ENCODE measurements around the gene VPS36. TPM values are rescaled to one million over a fixed set of nuclear protein-coding genes. Genes with fewer than 3 reads are reported as not detected.

VPS36 gene
- total RNA-seq, 3 donors from 2014 or later = 44.0 to 97.6 (median 65.5) TPM

- Histone ChIP-seq H3K4me3 (peak overlapping the region; percentile 67 to 94 (median 79)), H3K4me1 (no peaks in the 10 kb centered on the region), H3K27ac (peak overlapping the region; percentile 76 to 92), H3K36me3 (no peaks in the 10 kb centered on the region), H3K27me3 (no peaks in the 10 kb centered on the region), H3K9me3 (no peaks in the 10 kb centered on the region)
- no peak for DNase-seq (ENCODE audit: low spot score in 2 of 2)
- intact Hi-C loops (cut with DNase I; ENCODE audit: low total_unique reads) = no loop called here
- TF ChIP-seq POLR2A (IDR thresholded peaks at IDR 0.05) (no peak), POLR2AphosphoS5 (IDR thresholded peaks at IDR 0.05) (no peak)
- TF ChIP-seq, protein P1, sequence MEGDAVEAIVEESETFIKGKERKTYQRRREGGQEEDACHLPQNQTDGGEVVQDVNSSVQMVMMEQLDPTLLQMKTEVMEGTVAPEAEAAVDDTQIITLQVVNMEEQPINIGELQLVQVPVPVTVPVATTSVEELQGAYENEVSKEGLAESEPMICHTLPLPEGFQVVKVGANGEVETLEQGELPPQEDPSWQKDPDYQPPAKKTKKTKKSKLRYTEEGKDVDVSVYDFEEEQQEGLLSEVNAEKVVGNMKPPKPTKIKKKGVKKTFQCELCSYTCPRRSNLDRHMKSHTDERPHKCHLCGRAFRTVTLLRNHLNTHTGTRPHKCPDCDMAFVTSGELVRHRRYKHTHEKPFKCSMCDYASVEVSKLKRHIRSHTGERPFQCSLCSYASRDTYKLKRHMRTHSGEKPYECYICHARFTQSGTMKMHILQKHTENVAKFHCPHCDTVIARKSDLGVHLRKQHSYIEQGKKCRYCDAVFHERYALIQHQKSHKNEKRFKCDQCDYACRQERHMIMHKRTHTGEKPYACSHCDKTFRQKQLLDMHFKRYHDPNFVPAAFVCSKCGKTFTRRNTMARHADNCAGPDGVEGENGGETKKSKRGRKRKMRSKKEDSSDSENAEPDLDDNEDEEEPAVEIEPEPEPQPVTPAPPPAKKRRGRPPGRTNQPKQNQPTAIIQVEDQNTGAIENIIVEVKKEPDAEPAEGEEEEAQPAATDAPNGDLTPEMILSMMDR (IDR thresholded peaks at IDR 0.05) = no peak
These were observed 4.0 kb upstream of the VPS36 start for GRCh38 chr13:52454459-52454819.

DNA sequence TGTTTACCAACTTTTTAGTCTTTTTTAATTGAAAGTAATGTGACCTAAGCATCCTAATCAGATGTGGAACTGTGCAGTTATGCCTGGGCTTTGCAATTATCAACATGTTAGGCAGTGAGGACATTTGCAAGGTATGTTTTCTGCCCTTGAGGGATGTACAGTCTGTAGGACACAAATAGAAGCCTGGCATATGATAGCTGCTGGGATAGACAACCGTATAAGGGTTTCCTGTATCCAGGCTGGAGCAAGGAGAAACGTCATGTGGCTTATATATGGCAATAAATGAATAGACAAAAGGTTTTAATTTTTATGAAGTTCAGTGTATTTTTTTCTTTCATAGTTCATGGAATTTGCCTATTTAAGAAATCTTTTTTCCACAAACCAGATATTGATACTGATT lies 2.0 kb upstream of the VPS36 start:
- DNase-seq (ENCODE audit: low spot score in 2 of 2) = no peak
- Histone ChIP-seq H3K27me3 (no peaks in the 10 kb centered on the region), H3K27ac (no peak overlapping the region), H3K36me3 (no peaks in the 10 kb centered on the region), H3K9me3 (no peaks in the 10 kb centered on the region), H3K4me1 (peaks cover 0 to 12% of the 10 kb centered on the region in 2 donors), H3K4me3 (no peak overlapping the region)
- no peak for TF ChIP-seq POLR2A (IDR thresholded peaks at IDR 0.05)
- no peak for TF ChIP-seq POLR2AphosphoS5 (IDR thresholded peaks at IDR 0.05)
- TF ChIP-seq, protein P1 (IDR thresholded peaks at IDR 0.05) = no peak
- intact Hi-C loops (cut with DNase I; ENCODE audit: low total_unique reads) = no loop called here

DNA sequence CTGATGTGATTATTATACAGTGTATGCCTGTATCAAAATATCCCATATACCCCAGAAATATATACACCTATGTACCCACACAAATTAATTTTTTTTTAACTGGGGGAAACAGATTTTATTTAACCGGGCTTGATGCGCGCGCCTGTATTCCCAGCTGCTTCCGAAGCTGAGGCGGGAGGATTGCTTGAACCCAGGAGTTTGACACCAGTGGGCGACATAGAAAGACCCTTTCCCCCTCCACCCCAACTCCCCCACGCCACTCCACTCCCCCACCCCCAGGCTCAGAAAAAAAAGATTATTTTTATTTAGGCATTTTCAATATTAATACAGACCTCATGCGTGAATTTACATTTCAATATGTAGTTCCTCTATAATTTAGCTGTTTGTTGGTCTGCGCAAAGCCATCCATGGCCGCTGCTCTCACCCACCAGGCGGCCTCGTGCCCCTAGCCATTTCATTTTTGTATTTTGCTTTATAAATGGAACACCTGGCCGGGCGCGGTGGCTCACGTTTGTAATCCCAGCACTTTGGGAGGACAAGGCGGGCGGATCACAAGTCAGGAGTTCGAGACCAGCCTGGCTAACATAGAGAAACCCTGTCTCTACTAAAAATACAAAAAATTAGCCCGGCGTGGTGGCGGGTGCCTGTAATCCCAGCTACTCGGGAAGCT lies 836 bp upstream of the VPS36 start:
- H3K4me1 ChIP-seq = peaks cover 0 to 13% of the 10 kb centered on the region in 2 donors
- TF ChIP-seq POLR2A (IDR thresholded peaks at IDR 0.05) (no peak), POLR2AphosphoS5 (IDR thresholded peaks at IDR 0.05) (no peak)
- TF ChIP-seq, protein P1 (IDR thresholded peaks at IDR 0.05) = no peak
- H3K4me3 ChIP-seq = peak overlapping the region in 1 of 3 donors; percentile 90
- no peaks in the 10 kb centered on the region for H3K36me3 ChIP-seq
- H3K9me3 ChIP-seq = no peaks in the 10 kb centered on the region
- H3K27ac ChIP-seq = no peak overlapping the region
- intact Hi-C loops (cut with DNase I; ENCODE audit: low total_unique reads) = no loop called here
- H3K27me3 ChIP-seq = no peaks in the 10 kb centered on the region
- no peak for DNase-seq (ENCODE audit: low spot score in 2 of 2)

GRCh38 chr13:52450793-52451116 lies 321 bp upstream of the VPS36 start:
- intact Hi-C loops (cut with DNase I; ENCODE audit: low total_unique reads) = no loop called here
- Histone ChIP-seq H3K9me3 (no peaks in the 10 kb centered on the region), H3K4me1 (peaks cover 0 to 15% of the 10 kb centered on the region in 2 donors), H3K4me3 (peak overlapping the region; percentile 72 to 97 (median 90)), H3K27ac (peak overlapping the region; percentile 97 to 99), H3K36me3 (no peaks in the 10 kb centered on the region), H3K27me3 (no peaks in the 10 kb centered on the region)
- DNase-seq (ENCODE audit: low spot score in 2 of 2) = no peak
- no peak for TF ChIP-seq POLR2A (IDR thresholded peaks at IDR 0.05)
- no peak for TF ChIP-seq POLR2AphosphoS5 (IDR thresholded peaks at IDR 0.05)
- TF ChIP-seq, protein P1 (IDR thresholded peaks at IDR 0.05) = peak in 2 of 3 donors; percentile 1 to 89

DNA sequence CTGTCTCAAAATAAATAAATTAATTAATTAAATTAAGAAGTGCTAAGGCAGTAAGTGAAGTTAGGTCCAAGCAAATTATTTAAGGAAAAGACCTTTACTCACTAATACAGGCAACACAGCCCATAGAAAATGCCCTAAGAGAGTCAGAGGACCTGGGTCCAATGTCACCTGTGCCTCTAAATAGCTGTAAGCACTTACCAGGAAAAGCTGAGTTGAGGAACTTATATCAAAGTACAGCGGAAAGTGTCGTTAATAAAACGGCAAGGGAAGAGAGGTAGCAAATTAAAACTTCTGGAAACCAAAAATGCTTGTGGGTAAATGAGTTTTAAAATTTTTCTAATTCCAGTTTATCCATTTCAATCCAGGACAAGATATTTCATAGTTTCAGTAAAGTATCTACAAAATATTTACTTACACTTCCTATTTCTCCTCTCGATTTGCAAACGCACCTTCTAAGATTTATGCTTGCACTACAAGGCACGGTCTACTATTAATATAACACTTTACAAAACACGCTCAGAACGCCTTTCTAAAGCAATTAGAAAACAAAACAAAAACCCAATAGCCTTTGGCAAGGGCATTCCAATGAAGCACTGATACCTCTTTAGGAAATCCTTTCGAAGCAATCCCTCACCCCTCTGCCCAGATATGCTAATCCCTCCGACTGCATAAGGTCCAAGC lies 963 bp downstream of the VPS36 start:
- Histone ChIP-seq H3K27ac (peak overlapping the region; percentile 97 to 99), H3K36me3 (no peaks in the 10 kb centered on the region), H3K4me1 (peaks cover 0 to 15% of the 10 kb centered on the region in 2 donors), H3K4me3 (peak overlapping the region; percentile 72 to 97 (median 90)), H3K27me3 (no peaks in the 10 kb centered on the region), H3K9me3 (no peaks in the 10 kb centered on the region)
- TF ChIP-seq, protein P1 (IDR thresholded peaks at IDR 0.05) = no peak
- TF ChIP-seq POLR2AphosphoS5 (IDR thresholded peaks at IDR 0.05) = no peak
- TF ChIP-seq POLR2A (IDR thresholded peaks at IDR 0.05) = no peak
- intact Hi-C loops (cut with DNase I; ENCODE audit: low total_unique reads) = no loop called here
- DNase-seq (ENCODE audit: low spot score in 2 of 2) = no peak

Data from breast epithelium (tissue), 4 donors.